ENCODE results near the gene SH3D19. TPM values are rescaled to one million over a fixed set of nuclear protein-coding genes. Genes with fewer than 3 reads are reported as not detected.

Gene SH3D19, protein sequence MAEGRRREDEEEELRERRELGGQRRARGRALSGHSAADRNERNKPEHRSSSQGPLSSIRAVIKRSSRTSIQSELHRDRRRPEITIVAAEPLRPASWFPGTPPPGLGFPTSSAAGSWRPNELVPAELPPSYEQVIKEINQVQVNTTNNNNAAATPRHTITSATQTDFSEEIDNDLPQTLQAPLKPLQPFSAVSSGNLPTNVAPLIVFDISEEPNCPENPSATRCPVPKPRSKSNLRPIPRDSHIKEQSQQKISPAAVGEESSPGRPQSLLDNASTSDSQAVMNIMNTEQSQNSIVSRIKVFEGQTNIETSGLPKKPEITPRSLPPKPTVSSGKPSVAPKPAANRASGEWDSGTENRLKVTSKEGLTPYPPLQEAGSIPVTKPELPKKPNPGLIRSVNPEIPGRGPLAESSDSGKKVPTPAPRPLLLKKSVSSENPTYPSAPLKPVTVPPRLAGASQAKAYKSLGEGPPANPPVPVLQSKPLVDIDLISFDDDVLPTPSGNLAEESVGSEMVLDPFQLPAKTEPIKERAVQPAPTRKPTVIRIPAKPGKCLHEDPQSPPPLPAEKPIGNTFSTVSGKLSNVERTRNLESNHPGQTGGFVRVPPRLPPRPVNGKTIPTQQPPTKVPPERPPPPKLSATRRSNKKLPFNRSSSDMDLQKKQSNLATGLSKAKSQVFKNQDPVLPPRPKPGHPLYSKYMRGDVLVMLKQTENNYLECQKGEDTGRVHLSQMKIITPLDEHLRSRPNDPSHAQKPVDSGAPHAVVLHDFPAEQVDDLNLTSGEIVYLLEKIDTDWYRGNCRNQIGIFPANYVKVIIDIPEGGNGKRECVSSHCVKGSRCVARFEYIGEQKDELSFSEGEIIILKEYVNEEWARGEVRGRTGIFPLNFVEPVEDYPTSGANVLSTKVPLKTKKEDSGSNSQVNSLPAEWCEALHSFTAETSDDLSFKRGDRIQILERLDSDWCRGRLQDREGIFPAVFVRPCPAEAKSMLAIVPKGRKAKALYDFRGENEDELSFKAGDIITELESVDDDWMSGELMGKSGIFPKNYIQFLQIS
- not detected in 2 replicates for total RNA-seq (2014; rRNA removed; shearing (Covaris generic))
- not detected in 2 replicates for total RNA-seq (2022)
- Bru-seq, nascent RNA = percentile 11 among the genes with signal in this experiment
- BruChase-seq, experiment 1, labeled RNA remaining after a 6-hour chase = percentile 9 among the genes with signal in this experiment
- BruChase-seq, experiment 2, labeled RNA remaining after a 2-hour chase = percentile 11 among the genes with signal in this experiment
- long read RNA-seq, partial matches to known transcripts = 0 of 14 reads
- long read RNA-seq, other reads (novel, unspliced or antisense) = 14 of 14 reads

DNA sequence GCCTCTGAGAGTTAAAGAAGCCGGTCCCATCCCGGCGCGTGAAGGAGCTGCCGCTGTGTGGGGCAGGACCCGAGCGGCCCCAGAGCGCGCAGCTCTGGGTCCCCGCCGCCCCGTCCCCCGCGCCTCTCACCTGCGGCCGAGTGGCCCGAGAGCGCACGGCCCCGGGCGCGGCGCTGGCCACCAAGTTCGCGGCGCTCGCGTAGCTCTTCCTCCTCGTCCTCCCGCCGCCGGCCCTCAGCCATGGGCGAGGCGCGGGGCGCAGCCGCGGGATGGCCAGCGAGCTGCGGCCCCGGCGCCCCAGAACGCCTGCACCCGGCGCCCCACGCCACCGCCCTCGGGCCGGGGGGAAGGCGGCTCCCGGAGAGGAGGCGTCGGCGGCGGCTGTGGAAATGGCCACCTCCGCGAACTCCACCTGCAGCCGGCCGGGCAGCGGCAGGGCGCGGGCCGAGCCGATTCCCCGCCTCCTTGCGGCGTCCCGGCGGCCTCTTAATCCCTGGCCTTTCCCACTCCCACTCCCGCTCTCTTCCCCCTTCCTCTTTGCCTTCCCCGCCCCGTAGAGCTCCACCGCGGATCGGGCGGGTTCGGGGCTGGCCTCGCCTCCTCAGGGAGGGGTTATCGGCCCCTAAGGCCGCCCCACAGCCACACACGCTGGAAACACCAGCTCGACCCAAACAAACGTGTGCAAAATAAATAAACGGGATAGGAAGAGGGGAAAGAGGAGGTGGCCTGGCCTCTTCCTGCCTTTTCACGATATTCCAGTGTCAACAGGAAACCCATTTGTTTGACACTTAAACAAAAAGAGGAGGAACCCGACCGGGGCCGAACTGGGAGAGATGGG lies at the start of gene SH3D19:
Gene SH3D19 (minus strand): TSS at position 495 of the 838 bp plus-strand sequence. CDS start 253 bp downstream, at position 242.
- Histone ChIP-seq H2AFZ (ENCODE audit: low read length) (no peak within 1 kb of the TSS), H4K20me1 (ENCODE audit: insufficient read depth, low read length) (no peaks in the 10 kb centered on the region), H3K4me1 (ENCODE audit: insufficient read depth, low read length, poor library complexity, severe bottlenecking) (no peaks in the 10 kb centered on the region), H3K4me2 (ENCODE audit: low read length) (no peak within 1 kb of the TSS), H3K9me3 (ENCODE audit: low read length) (no peaks in the 10 kb centered on the region), H3K9me2 (ENCODE audit: insufficient read depth, low read length) (no peaks in the 10 kb centered on the region), H3K27ac (ENCODE audit: low read depth, low read length, poor library complexity, severe bottlenecking) (no peak within 1 kb of the TSS), H3K36me3 (ENCODE audit: insufficient read depth, low read length) (no peaks in the 10 kb centered on the region), H3K4me3 (ENCODE audit: low read depth, low read length, poor library complexity, severe bottlenecking) (no peak within 1 kb of the TSS), H3K79me2 (ENCODE audit: insufficient read depth, low read depth, low read length) (no peaks in the 10 kb centered on the region)
- ChIA-PET POLR2A (interaction anchor here (0.9 kb wide), 1 partner anchor 173 kb away, joined by 5 read pairs; no protein-coding TSS in a partner anchor), CTCF (ENCODE audit: unreplicated experiment) (no interaction called here)
- intact Hi-C loops (cut with micrococcal nuclease; ENCODE audit: unreplicated experiment) = no loop called here
- no peak for DNase-seq (ENCODE audit: low spot score)
- BruUV-seq (replicated peaks) = no TSS peak
- no peak for TF ChIP-seq EZH2phosphoT487 (IDR thresholded peaks at IDR 0.05; ENCODE audit: borderline replicate concordance, low read depth, low read length)
- TF ChIP-seq, protein P1, sequence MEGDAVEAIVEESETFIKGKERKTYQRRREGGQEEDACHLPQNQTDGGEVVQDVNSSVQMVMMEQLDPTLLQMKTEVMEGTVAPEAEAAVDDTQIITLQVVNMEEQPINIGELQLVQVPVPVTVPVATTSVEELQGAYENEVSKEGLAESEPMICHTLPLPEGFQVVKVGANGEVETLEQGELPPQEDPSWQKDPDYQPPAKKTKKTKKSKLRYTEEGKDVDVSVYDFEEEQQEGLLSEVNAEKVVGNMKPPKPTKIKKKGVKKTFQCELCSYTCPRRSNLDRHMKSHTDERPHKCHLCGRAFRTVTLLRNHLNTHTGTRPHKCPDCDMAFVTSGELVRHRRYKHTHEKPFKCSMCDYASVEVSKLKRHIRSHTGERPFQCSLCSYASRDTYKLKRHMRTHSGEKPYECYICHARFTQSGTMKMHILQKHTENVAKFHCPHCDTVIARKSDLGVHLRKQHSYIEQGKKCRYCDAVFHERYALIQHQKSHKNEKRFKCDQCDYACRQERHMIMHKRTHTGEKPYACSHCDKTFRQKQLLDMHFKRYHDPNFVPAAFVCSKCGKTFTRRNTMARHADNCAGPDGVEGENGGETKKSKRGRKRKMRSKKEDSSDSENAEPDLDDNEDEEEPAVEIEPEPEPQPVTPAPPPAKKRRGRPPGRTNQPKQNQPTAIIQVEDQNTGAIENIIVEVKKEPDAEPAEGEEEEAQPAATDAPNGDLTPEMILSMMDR (conservative IDR thresholded peaks at IDR 0.05; ENCODE audit: low read length) = no peak

DNA sequence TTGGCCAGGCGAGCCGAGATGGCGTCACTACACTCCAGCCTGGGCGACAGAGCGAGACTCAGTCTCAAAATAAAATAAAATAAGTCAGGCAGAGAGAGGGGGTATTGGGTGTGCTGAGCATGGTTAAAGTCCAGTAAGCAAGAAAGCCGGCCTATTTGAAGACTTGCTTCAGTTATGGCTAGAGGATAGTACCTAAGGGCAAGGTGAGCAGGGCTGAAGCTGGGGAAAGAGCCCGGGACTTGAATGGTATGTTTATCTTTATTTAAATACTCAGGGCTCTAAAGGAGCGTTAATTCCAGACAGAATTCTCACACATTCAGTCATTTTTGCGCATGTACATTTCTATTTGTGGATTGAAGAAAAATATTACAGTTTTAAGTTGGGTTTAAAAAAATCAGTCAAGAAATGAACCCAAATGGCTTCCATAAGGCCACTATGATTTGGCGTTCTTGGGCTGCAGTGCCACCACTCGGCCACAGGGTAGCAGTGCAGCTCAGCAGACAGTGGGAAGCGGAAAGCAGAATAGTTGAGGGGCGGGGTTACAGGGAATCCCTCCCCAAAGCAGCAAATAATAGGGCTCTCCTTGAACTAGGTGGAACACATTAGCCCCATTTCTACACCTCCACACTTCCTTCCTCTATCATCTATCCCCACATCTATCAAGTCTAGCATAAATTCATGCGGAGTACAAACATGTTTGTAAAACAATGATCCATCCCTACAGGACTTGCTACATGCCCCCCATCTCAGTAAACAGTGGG lies 37.2 kb upstream of the SH3D19 start:
- CTCF ChIA-PET (ENCODE audit: unreplicated experiment) = no interaction called here
- no peak for TF ChIP-seq EZH2phosphoT487 (IDR thresholded peaks at IDR 0.05; ENCODE audit: borderline replicate concordance, low read depth, low read length)
- TF ChIP-seq, protein P1 (conservative IDR thresholded peaks at IDR 0.05; ENCODE audit: low read length) = peak; percentile 96
- Histone ChIP-seq H3K36me3 (ENCODE audit: insufficient read depth, low read length) (no peaks in the 10 kb centered on the region), H3K9me2 (ENCODE audit: insufficient read depth, low read length) (no peaks in the 10 kb centered on the region), H2AFZ (ENCODE audit: low read length) (no peak overlapping the region; the same call in 1 of the 2 replicates), H4K20me1 (ENCODE audit: insufficient read depth, low read length) (no peaks in the 10 kb centered on the region), H3K4me1 (ENCODE audit: insufficient read depth, low read length, poor library complexity, severe bottlenecking) (no peaks in the 10 kb centered on the region), H3K9me3 (ENCODE audit: low read length) (no peaks in the 10 kb centered on the region), H3K4me2 (ENCODE audit: low read length) (no peak overlapping the region), H3K79me2 (ENCODE audit: insufficient read depth, low read depth, low read length) (no peaks in the 10 kb centered on the region), H3K27ac (ENCODE audit: low read depth, low read length, poor library complexity, severe bottlenecking) (no peak overlapping the region), H3K4me3 (ENCODE audit: low read depth, low read length, poor library complexity, severe bottlenecking) (no peak overlapping the region)
- intact Hi-C loops (cut with micrococcal nuclease; ENCODE audit: unreplicated experiment) = loop anchor here (2.0 to 10.0 kb wide), 4 partner anchors 242 to 402 kb away; partner anchors contain the start of gene GATB
- POLR2A ChIA-PET = no interaction called here
- no TSS peak for BruUV-seq (replicated peaks)
- DNase-seq (ENCODE audit: low spot score) = peak; percentile 76

All from OCI-LY7 (cell line).